HepG2 (cell line): ENCODE measurements around the gene MADCAM1. TPM values are rescaled to one million over a fixed set of nuclear protein-coding genes. Genes with fewer than 3 reads are reported as not detected.

Experiments used
- CC2D1A ChIP-seq: sonication (generic); formaldehyde crosslinking; IDR thresholded peaks from 2 replicates; pipeline ENCODE4 v1.8.1; 2023; ENCODE audit warnings: mild to moderate bottlenecking, missing genetic modification reagents
- CEBPG ChIP-seq: IDR thresholded peaks from 2 replicates; pipeline ENCODE4 v1.6.1; 2016
- HNF4G ChIP-seq, 2 experiments: sonication (generic) in 1 of 2; formaldehyde crosslinking in 1 of 2; IDR thresholded peaks; 2 replicates each; pipeline versions ENCODE4 v1.4.0 to v1.6.1; 2011 to 2020; ENCODE audit warnings: borderline replicate concordance in 2 of 2, low read depth in 2 of 2, mild to moderate bottlenecking in 2 of 2, low read length in 1 of 2, missing genetic modification reagents in 1 of 2, moderate library complexity in 1 of 2
- JARID2 ChIP-seq: sonication (generic); formaldehyde crosslinking; IDR thresholded peaks from 2 replicates; pipeline ENCODE4 v1.8.1; 2023; ENCODE audit warnings: missing genetic modification reagents, inconsistent platforms; ENCODE audit not compliant: insufficient replicate concordance
- KAT8 ChIP-seq: IDR thresholded peaks from 2 replicates; pipeline ENCODE4 v1.6.1; 2016; ENCODE audit warnings: missing genetic modification reagents, missing compliant biosample characterization
- KDM5B ChIP-seq: sonication (generic); formaldehyde crosslinking; IDR thresholded peaks from 2 replicates; pipeline ENCODE4 v1.4.0; 2020; ENCODE audit warnings: missing genetic modification reagents, mild to moderate bottlenecking, borderline replicate concordance
- MXD4 ChIP-seq: IDR thresholded peaks from 2 replicates; pipeline ENCODE4 v1.6.1; 2016; ENCODE audit warnings: mild to moderate bottlenecking, missing biosample characterization, missing genetic modification reagents
- NFE2L1 ChIP-seq: sonication (generic); formaldehyde crosslinking; IDR thresholded peaks from 2 replicates; pipeline ENCODE4 v1.4.0; 2020; ENCODE audit warnings: missing genetic modification reagents, mild to moderate bottlenecking, borderline replicate concordance
- RBFOX2 ChIP-seq: fragments of 200-400 bp; formaldehyde crosslinking; IDR thresholded peaks from 2 replicates; pipeline ENCODE4 v1.6.1; 2017; ENCODE audit warnings: low read depth, mild to moderate bottlenecking, low read length
- SMARCE1 ChIP-seq: fragments of 450-650 bp; IDR thresholded peaks from 2 replicates; pipeline ENCODE4 v1.6.1; 2017; ENCODE audit warnings: borderline replicate concordance
- ZBED4 ChIP-seq: sonication (generic); formaldehyde crosslinking; IDR thresholded peaks from 2 replicates; pipeline ENCODE4 v1.4.0; 2020; ENCODE audit warnings: missing genetic modification reagents, borderline replicate concordance
- ZFYVE20 ChIP-seq: sonication (generic); formaldehyde crosslinking; IDR thresholded peaks from 2 replicates; pipeline ENCODE4 v1.8.0; 2023; ENCODE audit warnings: low read depth, mild to moderate bottlenecking, moderate library complexity, missing genetic modification reagents, borderline replicate concordance
- ZNF143 ChIP-seq: sonication (generic); formaldehyde crosslinking; IDR thresholded peaks from 2 replicates; pipeline ENCODE4 v1.4.0; 2020; ENCODE audit warnings: missing genetic modification reagents
- ZNF510 ChIP-seq: sonication (generic); formaldehyde crosslinking; IDR thresholded peaks from 2 replicates; pipeline ENCODE4 v1.4.0; 2020; ENCODE audit warnings: low read depth, mild to moderate bottlenecking, missing genetic modification reagents
- ZNF646 ChIP-seq: sonication (generic); formaldehyde crosslinking; IDR thresholded peaks from 2 replicates; pipeline ENCODE4 v1.9.0; 2021; ENCODE audit warnings: mild to moderate bottlenecking, missing genetic modification reagents
- ZNF737 ChIP-seq: sonication (generic); formaldehyde crosslinking; IDR thresholded peaks from 2 replicates; pipeline ENCODE4 v1.5.0; 2020; ENCODE audit warnings: missing genetic modification reagents, mild to moderate bottlenecking, borderline replicate concordance
- ZNF746 ChIP-seq: sonication (generic); formaldehyde crosslinking; IDR thresholded peaks from 2 replicates; pipeline ENCODE4 v1.8.0; 2022; ENCODE audit warnings: mild to moderate bottlenecking, missing genetic modification reagents
- ZSCAN9 ChIP-seq: IDR thresholded peaks from 2 replicates; pipeline ENCODE4 v1.6.1; 2016; ENCODE audit warnings: borderline replicate concordance
- polyA plus RNA-seq, 8 experiments: library from polyadenylated mRNA; depleted of rRNA in 3 of 8; stranded (reverse) in 7 of 8; unstranded in 1 of 8; fragments of >200 nt; fragmentation: Illumina TruSeq in 4 of 8; extraction: Trizol in 4 of 8; gene quantifications; 2 replicates each; pipeline versions ENCODE4 v1.2.1 to v1.2.3, GENCODE V29; 2011 to 2016; ENCODE audit warnings: low read depth in 4 of 8, missing spikeins in 1 of 8, mixed read lengths in 1 of 8; ENCODE audit not compliant: insufficient read depth in 1 of 8
- total RNA-seq, 5 experiments: library from RNA; depleted of rRNA; stranded (reverse); fragments of >200 nt; fragmentation: Illumina TruSeq; extraction: Trizol; gene quantifications; 2 replicates each; pipeline ENCODE4 v1.2.3, GENCODE V29; 2016; ENCODE audit warnings: low read depth in 1 of 5

Gene MADCAM1
- total and polyA plus RNA-seq, 2 of the 13 experiments (the other 11 are each of a cell fraction or from before 2014, with no cell fraction given): 0.29 to 0.33 TPM

DNA sequence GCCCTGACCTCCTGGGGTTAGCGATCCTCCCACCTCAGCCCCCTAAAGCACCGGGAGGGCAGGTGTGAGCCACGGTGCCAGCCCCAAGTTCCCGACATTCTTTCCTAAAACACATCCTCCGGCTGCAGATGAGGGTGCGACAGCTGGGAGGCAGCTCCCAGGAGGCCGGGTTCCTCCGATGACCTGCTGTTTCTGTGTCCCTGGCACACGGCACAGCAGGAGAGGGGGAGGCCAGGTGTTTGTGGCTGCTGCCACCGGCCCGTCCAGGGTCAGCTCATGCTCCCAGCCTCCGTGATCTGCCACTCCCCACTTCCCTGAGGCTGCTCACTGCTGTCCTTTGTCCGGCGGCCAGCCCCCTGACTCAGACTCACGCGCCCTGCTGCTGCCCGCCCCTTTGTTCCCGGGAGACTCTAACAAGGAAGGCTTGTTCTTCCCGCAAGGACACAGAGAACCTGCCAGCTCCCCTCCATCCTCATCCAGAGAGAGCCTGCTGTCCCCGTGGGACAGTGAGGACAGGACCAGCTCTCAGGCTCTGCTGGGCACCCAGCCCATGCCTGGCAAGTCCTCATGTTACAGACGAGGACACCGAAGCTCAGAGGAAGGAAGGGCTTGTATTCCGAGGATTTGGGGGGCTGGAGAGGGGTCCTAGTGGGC lies 10.6 kb upstream of the MADCAM1 start (continued):
- TF ChIP-seq ZNF646 (CRISPR knock-in tag) (no peak), HNF4G (IDR thresholded peaks at IDR 0.05; ENCODE audit: borderline replicate concordance, low read depth, low read length) (no peak), HNF4G (CRISPR knock-in tag; IDR thresholded peaks at IDR 0.05; ENCODE audit: borderline replicate concordance, low read depth) (no peak), ZNF143 (CRISPR knock-in tag) (peak; percentile 36; the same call in 1 of the 2 replicates), NFE2L1 (CRISPR knock-in tag) (no peak), CC2D1A (CRISPR knock-in tag) (no peak), ZNF510 (CRISPR knock-in tag) (no peak), MXD4 (CRISPR knock-in tag) (no peak; the same call in 1 of the 2 replicates), KDM5B (CRISPR knock-in tag) (peak; percentile 58; the same call in 1 of the 2 replicates), JARID2 (no peak), ZBED4 (no peak), SMARCE1 (no peak), ZSCAN9 (CRISPR knock-in tag) (no peak), CEBPG (CRISPR knock-in tag) (no peak), ZFYVE20 (CRISPR knock-in tag) (no peak), ZNF737 (CRISPR knock-in tag) (no peak), KAT8 (0 out of 2 replicates have a peak, but pooled peaks have one; percentile 54), RBFOX2 (peak; percentile 63), ZNF746 (CRISPR knock-in tag) (no peak)
